ENCODE measurements around the gene CCDC191. TPM values are rescaled to one million over a fixed set of nuclear protein-coding genes. Genes with fewer than 3 reads are reported as not detected.
A peak's percentile ranks its signal among the peaks of the same experiment; 100 is the strongest.

The CCDC191 gene
- total RNA-seq, 4 donors from 2014 or later: 0.29 to 0.82 (median 0.42) TPM

DNA sequence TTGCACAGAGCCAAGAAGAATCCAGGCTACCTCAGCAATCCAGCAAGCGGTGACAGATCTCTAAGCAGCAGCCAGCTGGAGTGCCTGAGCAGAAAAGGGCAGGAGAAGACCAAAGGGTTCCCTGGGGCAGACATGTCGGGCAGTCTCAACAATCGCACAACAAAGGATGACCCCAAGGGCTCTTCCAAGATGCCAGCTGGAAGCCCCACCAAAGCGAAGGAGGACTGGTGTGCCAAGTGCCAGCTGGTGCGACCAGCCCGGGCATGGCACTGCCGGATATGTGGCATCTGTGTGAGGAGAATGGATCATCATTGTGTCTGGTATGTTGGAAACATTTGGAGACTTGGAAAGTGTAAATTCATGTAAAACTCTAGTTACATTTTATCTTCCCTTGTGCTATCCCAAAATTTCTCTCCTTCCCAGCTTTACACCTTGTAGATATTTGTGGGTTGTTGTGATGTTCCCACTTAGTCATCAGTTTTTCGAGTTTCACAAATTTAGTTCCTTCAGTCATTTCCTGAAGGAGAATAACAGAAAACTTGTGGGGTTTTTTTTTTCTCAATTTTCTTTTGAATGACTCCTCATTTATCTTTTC lies 102.1 kb downstream of the CCDC191 start:
- intact Hi-C loops (cut with DNase I; ENCODE audit: low total_unique reads): no loop called here
- no peak for ATAC-seq
- no peaks in the 10 kb centered on the region for H3K4me1 ChIP-seq
- H3K4me3 ChIP-seq: no peak overlapping the region
- TF ChIP-seq, protein P1, sequence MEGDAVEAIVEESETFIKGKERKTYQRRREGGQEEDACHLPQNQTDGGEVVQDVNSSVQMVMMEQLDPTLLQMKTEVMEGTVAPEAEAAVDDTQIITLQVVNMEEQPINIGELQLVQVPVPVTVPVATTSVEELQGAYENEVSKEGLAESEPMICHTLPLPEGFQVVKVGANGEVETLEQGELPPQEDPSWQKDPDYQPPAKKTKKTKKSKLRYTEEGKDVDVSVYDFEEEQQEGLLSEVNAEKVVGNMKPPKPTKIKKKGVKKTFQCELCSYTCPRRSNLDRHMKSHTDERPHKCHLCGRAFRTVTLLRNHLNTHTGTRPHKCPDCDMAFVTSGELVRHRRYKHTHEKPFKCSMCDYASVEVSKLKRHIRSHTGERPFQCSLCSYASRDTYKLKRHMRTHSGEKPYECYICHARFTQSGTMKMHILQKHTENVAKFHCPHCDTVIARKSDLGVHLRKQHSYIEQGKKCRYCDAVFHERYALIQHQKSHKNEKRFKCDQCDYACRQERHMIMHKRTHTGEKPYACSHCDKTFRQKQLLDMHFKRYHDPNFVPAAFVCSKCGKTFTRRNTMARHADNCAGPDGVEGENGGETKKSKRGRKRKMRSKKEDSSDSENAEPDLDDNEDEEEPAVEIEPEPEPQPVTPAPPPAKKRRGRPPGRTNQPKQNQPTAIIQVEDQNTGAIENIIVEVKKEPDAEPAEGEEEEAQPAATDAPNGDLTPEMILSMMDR (IDR thresholded peaks at IDR 0.05 in 4 of 5, conservative IDR thresholded peaks at IDR 0.05 in 1 of 5): no peak
- no peak for TF ChIP-seq POLR2A (IDR thresholded peaks at IDR 0.05)
- DNase-seq: no peak
- H3K27me3 ChIP-seq: no peaks in the 10 kb centered on the region
- in situ Hi-C loops (cut with MboI; ENCODE audit: low sequenced_read_pairs in 4 of 4): no loop called here
- no peaks in the 10 kb centered on the region for H3K9me3 ChIP-seq
- H3K36me3 ChIP-seq: no peaks in the 10 kb centered on the region
- H3K27ac ChIP-seq: no peak overlapping the region

DNA sequence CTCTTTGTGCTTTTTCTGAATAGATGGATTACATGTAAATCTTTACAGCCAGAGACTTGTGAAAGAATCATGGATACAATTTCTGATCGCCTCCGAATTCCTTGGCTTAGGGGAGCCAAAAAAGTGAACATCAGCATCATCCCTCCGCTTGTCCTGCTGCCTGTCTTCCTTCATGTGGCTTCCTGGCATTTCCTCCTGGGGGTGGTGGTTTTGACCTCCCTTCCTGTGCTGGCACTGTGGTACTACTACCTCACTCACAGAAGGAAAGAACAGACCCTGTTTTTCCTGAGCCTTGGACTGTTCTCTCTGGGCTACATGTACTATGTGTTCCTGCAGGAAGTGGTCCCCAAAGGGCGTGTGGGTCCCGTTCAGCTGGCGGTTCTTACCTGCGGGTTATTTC lies 102.6 kb downstream of the CCDC191 start:
- intact Hi-C loops (cut with DNase I; ENCODE audit: low total_unique reads): no loop called here
- Histone ChIP-seq H3K36me3 (no peaks in the 10 kb centered on the region), H3K27me3 (no peaks in the 10 kb centered on the region), H3K4me1 (no peaks in the 10 kb centered on the region), H3K9me3 (no peaks in the 10 kb centered on the region), H3K27ac (no peak overlapping the region), H3K4me3 (no peak overlapping the region)
- no peak for ATAC-seq
- DNase-seq: no peak
- TF ChIP-seq POLR2A (IDR thresholded peaks at IDR 0.05): no peak
- TF ChIP-seq, protein P1 (IDR thresholded peaks at IDR 0.05 in 4 of 5, conservative IDR thresholded peaks at IDR 0.05 in 1 of 5): no peak
- in situ Hi-C loops (cut with MboI; ENCODE audit: low sequenced_read_pairs in 4 of 4): no loop called here

DNA sequence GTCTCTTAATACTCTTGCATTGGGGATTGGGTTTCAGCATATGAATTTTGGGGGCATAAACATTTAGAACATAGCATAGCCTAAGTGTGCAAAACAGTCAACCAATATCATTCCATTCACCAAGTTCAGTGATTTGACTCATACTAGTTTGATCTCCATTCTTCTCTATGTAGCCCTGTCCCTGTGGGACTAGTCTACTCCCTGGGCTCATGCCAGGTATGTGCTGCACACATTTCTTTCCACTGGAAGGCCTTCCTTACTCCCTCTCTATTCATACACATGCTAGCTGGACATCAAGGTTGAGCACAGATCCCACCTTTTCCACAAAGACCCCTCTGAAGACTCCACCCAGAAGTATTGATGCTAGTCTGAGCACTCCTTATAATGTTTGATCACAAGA lies 103.4 kb downstream of the CCDC191 start:
- Histone ChIP-seq H3K4me3 (no peak overlapping the region), H3K36me3 (no peaks in the 10 kb centered on the region), H3K27ac (no peak overlapping the region), H3K9me3 (no peaks in the 10 kb centered on the region), H3K27me3 (no peaks in the 10 kb centered on the region), H3K4me1 (no peaks in the 10 kb centered on the region)
- DNase-seq (no peak), ATAC-seq (no peak)
- no peak for TF ChIP-seq POLR2A (IDR thresholded peaks at IDR 0.05)
- TF ChIP-seq, protein P1 (IDR thresholded peaks at IDR 0.05 in 4 of 5, conservative IDR thresholded peaks at IDR 0.05 in 1 of 5): no peak
- in situ Hi-C loops (cut with MboI; ENCODE audit: low sequenced_read_pairs in 4 of 4) (no loop called here), intact Hi-C loops (cut with DNase I; ENCODE audit: low total_unique reads) (no loop called here)

DNA sequence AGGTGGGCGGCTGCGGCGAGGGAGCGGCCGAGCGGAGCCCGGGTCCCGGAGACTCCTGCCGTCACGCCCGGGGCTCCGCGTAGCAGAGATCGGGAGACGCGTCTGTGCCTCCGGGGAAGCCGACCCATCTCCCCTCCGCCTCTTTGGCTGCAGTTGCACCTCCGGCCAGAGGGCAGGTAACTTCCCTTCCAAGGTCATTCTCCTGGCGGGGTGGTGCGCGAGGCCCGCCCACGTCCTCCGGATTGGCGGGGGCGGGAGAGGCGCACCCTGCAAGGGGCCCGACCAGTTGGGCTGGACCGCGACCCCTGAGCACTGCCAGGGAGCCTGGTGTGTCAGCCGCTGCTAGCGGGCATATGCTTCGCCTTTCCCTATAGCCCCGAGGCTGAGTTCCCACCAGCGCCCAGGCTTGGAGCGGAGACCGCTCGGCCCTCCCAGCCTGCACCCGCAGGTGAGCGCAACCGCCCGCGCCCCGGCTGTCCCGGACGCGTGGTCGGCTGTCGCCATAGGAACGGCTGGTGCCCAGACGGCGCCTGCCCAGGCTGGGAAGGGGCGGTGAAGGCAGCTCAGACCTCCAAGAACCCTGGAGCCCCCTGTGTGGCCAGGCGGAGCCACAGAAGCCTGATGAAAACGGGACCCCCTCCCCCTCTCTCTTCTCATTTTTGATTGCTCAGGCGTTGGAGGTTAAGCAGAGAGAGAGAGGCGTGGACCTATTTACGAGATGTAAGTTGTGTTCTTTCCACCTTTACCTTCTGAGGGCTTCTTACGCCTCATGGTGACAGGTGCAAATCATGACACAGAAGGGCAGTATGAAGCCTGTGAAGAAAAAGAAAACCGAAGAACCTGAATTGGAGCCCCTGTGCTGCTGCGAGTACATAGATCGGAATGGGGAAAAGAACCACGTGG lies 108.1 kb downstream of the CCDC191 start:
- in situ Hi-C loops (cut with MboI; ENCODE audit: low sequenced_read_pairs in 4 of 4) (no loop called here), intact Hi-C loops (cut with DNase I; ENCODE audit: low total_unique reads) (loop anchor here (2.0 to 5.0 kb wide), 2 partner anchors 201 to 249 kb away; partner anchors contain the start of genes ATP6V1A and NAA50)
- no peak for TF ChIP-seq POLR2A (IDR thresholded peaks at IDR 0.05)
- TF ChIP-seq, protein P1 (IDR thresholded peaks at IDR 0.05 in 4 of 5, conservative IDR thresholded peaks at IDR 0.05 in 1 of 5): no peak
- Histone ChIP-seq H3K9me3 (no peaks in the 10 kb centered on the region), H3K27ac (peak overlapping the region; percentile 21 to 57 (median 41)), H3K36me3 (no peaks in the 10 kb centered on the region), H3K4me3 (peak overlapping the region; percentile 60 to 82 (median 78)), H3K27me3 (no peaks in the 10 kb centered on the region), H3K4me1 (peaks cover 0 to 2% of the 10 kb centered on the region in 2 donors)
- peak; percentile 49 to 56 for ATAC-seq
- DNase-seq: peak in 1 of 2 donors; percentile 17

Measured in gastrocnemius medialis (tissue), 4 donors.